NCI-H2081 treated with DMSO at 0.1 percent for 48 hours (cell line): ENCODE measurements around the gene SCAPER.
"Not testable (repeated sequence)": the region's sequence is repeated elsewhere in the genome, so short reads cannot be mapped to it uniquely, and the experiment has no call there.

ENCODE experiments used
- DNase-seq: peaks from one replicate; lab custom pipeline; 2025; lab: John Stamatoyannopoulos, UW

SCAPER gene

GRCh38 chr15:76772776-76773175, 132.4 kb downstream of the SCAPER start:
- DNase-seq, result no peak

- no peak for DNase-seq
These were observed 141.1 kb downstream of the SCAPER start for GRCh38 chr15:76764004-76764403.

DNA sequence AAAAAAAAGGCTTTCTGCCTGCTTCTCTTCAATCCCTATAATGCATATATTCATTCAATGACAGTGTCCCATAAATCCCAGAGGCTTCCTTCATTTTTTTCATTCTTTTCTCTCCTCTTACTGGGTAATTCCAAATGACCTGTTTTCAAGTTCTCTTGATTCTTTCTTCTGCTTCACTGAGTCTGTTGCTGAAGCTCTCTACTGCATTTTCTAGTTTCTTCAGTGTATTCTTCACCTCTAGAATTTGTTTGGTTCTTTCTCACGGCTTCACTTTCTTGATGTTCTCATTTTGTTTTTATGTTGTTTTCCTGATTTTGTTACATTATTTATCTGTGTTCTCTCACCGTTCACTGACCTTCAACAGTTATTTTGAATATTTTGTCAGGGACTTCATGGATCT, 141.6 kb downstream of the SCAPER start:
- no peak for DNase-seq

- DNase-seq, result no peak
These were observed 148.8 kb downstream of the SCAPER start for GRCh38 chr15:76756381-76756780.

GRCh38 chr15:76753771-76754170, 151.4 kb downstream of the SCAPER start:
- no peak for DNase-seq

GRCh38 chr15:76753131-76753530, 152.0 kb downstream of the SCAPER start:
- no peak for DNase-seq

GRCh38 chr15:76752549-76752948, 152.6 kb downstream of the SCAPER start:
- DNase-seq, result no peak

- DNase-seq, result no peak
These were observed 167.6 kb downstream of the SCAPER start for GRCh38 chr15:76737573-76737972.

DNA sequence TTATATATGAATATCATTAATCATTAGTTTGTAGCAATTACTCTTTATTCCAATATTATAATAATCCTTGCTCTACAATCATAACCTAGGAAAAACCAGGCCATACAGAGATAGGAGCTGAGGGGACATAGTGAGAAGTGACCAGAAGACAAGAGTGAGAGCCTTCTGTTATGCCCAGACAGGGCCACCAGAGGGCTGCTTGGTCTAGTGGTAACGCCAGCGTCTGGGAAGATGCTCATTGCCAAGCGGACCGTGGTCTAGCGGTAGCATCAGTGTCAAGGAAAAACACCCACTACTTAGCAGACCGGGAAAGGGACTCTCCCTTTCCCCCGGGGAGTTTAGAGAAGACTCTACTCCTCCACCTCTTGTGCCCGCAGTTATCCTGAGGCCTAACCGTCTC, 172.8 kb downstream of the SCAPER start:
- not testable (repeated sequence) for DNase-seq

- no peak for DNase-seq
These were observed 174.9 kb downstream of the SCAPER start for GRCh38 chr15:76730262-76730661.

GRCh38 chr15:76718863-76719262, 186.3 kb downstream of the SCAPER start:
- DNase-seq, result no peak

- DNase-seq, result no peak
These were observed 190.2 kb downstream of the SCAPER start for GRCh38 chr15:76714950-76715349.

DNA sequence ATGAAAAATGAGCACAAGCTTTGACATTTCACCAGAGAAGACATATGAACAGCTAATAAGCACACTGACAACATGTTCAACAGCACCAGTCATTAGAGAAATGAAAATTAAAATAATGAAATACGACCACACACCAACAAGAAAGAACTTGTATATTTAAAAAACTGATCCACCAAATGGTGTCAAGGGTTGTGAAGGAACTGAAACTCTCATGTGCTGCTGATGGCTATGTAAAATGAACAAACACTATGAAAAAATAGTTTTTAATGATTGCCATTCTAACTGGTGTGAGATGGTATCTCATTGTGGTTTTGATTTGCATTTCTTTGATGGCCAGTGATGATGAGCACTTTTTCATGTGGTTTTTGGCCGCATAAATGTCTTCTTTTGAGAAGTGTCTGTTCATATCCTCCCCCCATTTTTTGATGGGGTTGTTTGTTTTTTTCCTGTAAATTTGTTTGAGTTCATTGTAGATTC, 193.8 kb downstream of the SCAPER start:
- DNase-seq, result no peak

DNA sequence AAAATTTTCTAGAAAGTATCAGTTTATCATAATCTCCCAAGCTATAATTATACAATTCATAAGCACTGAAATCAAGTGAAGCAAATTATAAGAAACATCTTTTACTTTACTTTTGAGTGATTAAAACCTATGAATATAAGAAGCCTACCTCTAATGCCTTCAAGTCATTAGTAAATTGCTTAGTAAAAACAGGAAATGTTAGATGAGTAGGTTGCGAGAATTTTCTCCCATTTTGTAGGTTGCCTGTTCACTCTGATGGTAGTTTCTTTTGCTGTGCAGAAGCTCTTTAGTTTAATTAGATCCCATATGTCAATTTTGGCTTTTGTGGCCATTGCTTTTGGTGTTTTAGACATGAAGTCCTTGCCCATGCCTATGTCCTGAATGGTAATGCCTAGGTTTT, 201.1 kb downstream of the SCAPER start:
- DNase-seq, result not testable (repeated sequence)

DNA sequence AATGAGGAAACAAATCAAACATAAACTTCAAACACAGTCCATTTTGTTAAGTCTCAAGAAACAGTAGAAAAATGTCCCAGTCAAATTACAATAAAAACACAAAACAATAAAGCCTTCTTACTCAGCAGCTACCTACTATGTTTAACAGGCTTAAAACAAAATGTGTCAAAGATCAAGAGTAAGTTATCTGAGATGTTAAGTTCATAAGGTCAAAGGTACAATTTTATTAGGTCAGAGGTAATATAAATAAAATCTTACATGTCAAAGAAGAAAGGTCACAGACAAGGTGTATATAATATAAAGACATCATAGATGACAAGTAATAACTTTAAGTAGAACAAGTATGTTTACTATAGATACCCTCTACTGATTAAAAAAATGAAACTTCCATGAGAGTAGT, 208.3 kb downstream of the SCAPER start:
- no peak for DNase-seq

- DNase-seq, result not testable (repeated sequence)
These were observed 212.6 kb downstream of the SCAPER start for GRCh38 chr15:76692546-76692945.

GRCh38 chr15:76687592-76687991, 217.5 kb downstream of the SCAPER start:
- not testable (repeated sequence) for DNase-seq

DNA sequence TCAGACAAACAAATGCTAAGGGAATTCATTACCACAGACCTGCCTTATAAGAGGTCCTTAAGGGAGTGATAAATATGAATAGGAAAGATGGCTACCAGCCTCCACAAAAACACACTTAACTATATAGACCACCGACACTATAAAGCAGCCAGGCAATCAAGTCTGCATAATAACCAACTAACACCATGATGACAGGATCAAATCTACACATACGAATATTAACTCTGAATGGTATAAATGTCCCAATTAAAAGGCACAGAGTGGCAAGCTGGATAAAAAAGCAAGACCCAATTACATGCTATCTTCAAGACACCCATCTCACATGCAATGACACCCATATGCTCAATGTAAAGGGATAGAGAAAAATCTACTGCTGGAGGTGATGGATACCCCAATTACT, 221.1 kb downstream of the SCAPER start:
- no peak for DNase-seq

DNA sequence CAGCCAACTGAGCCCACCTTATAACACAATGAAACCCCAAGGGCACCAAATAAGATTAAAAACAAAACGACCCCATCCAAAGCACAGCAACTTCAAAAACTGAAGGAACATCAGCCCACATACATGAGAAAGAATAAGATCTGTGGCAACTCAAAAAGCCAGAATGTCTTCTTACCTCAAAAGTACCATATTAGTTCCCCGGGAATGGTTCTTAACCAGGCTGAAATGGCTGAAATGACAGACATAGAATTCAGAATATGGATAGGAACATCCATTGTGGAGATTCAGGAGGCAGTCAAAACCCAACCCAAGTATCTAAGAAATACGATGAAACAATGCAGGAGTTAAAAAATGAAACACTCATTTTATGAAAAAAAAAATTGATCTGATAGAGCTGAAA, 222.3 kb downstream of the SCAPER start:
- DNase-seq, result no peak

DNA sequence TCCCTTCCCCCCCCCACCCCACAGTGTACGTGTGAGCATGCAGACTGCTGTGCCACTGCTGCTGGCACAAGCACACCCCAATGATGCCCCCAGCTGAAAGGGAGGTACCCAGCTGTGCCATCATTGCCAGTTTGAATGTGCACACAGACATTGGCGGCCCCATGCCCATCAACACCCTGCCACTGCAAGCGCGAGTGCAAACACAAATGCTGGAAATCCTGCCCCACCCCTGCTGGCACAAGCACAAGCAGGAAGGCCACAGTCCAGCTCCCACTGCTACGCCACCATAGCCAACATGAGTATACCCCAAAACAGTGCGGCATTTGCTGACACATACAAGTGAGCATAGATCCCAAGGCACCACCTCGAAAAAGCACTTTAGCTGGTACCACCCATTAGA, 222.9 kb downstream of the SCAPER start:
- DNase-seq, result no peak

DNA sequence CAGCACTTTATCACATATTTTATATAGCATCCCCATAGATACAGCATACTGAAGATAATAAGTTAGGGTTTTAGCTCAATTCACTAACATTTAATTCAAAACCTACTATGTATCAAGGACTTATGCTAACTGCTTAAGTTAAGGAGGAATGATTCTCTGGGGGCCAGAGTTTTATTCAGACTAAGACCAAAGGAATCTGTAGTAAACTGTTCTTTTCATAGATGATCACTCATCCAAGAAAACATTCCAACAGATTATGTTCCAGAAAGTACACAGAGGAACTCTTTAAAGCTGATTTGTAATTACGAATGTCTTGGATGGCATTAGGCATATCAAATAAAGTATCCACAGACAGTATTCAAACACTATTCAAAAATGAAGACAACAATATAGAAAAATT, 226.4 kb downstream of the SCAPER start:
- no peak for DNase-seq

- no peak for DNase-seq
These were observed 230.3 kb downstream of the SCAPER start for GRCh38 chr15:76674883-76675282.

DNA sequence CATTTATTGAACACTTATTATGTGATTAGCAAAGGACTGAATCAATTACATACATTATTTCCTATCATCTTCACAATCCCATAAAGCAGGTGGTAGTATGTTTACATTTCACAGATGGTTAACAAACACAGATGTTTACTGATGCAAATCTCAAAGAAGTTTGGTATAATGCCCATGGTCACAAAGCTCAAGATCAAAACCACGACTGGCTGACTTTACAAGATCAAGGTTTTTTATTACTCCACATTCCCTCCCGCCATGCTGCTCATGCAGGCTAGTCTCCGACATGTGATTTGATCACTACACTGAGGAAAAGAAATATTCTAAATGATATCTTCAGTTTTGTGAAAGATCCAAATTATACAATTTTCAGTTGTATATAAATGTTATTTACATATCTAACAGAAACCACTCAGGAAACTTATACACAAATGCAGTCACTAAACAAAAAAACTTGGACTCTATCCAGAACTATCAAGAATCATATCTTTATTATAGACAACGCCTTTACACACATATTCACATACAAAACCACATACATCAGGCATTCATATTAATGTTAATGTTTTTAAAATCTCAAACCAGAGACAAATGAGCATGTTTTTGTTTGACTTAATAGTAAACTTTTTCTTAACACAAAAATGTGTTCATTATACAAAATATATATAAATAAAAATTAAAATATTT, 235.5 kb downstream of the SCAPER start:
- DNase-seq, result no peak

- no peak for DNase-seq
These were observed 236.2 kb downstream of the SCAPER start for GRCh38 chr15:76668900-76669299.
